ENCODE results near the gene SMC1A.

The SMC1A gene

DNA sequence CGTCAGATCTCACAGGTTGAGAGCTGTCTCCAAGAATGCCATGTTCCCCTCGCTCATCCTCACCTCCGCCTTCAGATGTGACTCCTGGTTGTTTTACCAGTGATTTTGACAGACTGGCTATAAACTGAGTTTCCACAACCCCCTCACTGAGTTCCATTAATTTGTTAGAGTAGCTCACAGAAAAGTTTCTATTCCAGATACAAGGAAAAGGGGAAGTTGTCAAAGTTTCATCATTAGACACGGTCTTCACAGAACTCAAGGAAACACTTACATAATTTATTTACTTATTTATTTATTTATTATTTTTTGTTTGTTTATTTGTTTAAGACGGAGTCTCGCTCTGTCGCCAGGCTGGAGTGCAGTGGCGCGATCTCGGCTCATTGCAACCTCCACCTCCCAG lies 85.4 kb downstream of the SMC1A start:
- Mint-ChIP-seq H3K4me1 (no peaks in the 10 kb centered on the region), H3K36me3 (ENCODE audit: low read depth) (no peaks in the 10 kb centered on the region), H3K27ac (no peak overlapping the region), H3K27me3 (ENCODE audit: low read depth) (peaks cover 4% of the 10 kb centered on the region), H3K4me3 (no peak overlapping the region), H3K9me3 (no peaks in the 10 kb centered on the region)
- TF ChIP-seq, protein P1, sequence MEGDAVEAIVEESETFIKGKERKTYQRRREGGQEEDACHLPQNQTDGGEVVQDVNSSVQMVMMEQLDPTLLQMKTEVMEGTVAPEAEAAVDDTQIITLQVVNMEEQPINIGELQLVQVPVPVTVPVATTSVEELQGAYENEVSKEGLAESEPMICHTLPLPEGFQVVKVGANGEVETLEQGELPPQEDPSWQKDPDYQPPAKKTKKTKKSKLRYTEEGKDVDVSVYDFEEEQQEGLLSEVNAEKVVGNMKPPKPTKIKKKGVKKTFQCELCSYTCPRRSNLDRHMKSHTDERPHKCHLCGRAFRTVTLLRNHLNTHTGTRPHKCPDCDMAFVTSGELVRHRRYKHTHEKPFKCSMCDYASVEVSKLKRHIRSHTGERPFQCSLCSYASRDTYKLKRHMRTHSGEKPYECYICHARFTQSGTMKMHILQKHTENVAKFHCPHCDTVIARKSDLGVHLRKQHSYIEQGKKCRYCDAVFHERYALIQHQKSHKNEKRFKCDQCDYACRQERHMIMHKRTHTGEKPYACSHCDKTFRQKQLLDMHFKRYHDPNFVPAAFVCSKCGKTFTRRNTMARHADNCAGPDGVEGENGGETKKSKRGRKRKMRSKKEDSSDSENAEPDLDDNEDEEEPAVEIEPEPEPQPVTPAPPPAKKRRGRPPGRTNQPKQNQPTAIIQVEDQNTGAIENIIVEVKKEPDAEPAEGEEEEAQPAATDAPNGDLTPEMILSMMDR (IDR thresholded peaks at IDR 0.05; ENCODE audit: unreplicated experiment in 3 of 3): no peak

- Mint-ChIP-seq H3K27me3 (ENCODE audit: low read depth) (peaks cover 14% of the 10 kb centered on the region), H3K9me3 (no peaks in the 10 kb centered on the region), H3K4me1 (no peaks in the 10 kb centered on the region), H3K4me3 (no peak overlapping the region), H3K27ac (no peak overlapping the region), H3K36me3 (ENCODE audit: low read depth) (no peaks in the 10 kb centered on the region)
- TF ChIP-seq, protein P1 (IDR thresholded peaks at IDR 0.05; ENCODE audit: unreplicated experiment in 3 of 3): no peak
Measured at GRCh38 chrX:53333853-53334252, 88.6 kb downstream of the SMC1A start.

DNA sequence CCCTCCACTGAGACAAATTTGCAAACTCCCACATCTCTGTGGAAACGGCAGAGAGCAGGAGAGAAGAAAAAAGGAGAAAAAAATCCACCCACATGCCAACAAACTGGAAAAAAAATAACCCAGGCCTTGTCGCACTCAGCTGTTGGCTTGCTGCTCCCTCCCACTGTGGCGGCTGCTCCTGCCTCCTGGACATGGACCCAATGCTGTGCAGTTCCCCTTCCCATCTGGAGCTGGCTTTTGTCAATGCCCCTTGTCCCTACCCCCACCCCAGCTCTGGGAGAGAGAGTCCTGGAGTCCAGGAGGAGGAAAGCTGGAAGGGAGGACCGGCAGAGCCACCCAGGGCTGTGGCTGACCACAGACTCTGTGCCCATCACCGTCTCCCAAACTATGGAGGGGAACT lies 90.2 kb downstream of the SMC1A start:
- peaks cover 9% of the 10 kb centered on the region for H3K4me1 Mint-ChIP-seq
- H3K4me3 Mint-ChIP-seq: no peak overlapping the region
- H3K27me3 Mint-ChIP-seq (ENCODE audit: low read depth): peaks cover 18% of the 10 kb centered on the region
- no peaks in the 10 kb centered on the region for H3K36me3 Mint-ChIP-seq (ENCODE audit: low read depth)
- no peak overlapping the region for H3K27ac Mint-ChIP-seq
- H3K9me3 Mint-ChIP-seq: no peaks in the 10 kb centered on the region
- TF ChIP-seq, protein P1 (IDR thresholded peaks at IDR 0.05; ENCODE audit: unreplicated experiment in 3 of 3): no peak

- Mint-ChIP-seq H3K4me1 (peaks cover 12% of the 10 kb centered on the region), H3K9me3 (no peaks in the 10 kb centered on the region)
Measured at GRCh38 chrX:53330331-53330730, 92.1 kb downstream of the SMC1A start.

GRCh38 chrX:53324803-53325202 lies 97.7 kb downstream of the SMC1A start:
- TF ChIP-seq, protein P1 (IDR thresholded peaks at IDR 0.05; ENCODE audit: unreplicated experiment in 3 of 3): no peak
- H3K4me3 Mint-ChIP-seq: no peak overlapping the region
- peaks cover 8% of the 10 kb centered on the region for H3K9me3 Mint-ChIP-seq
- H3K27ac Mint-ChIP-seq: no peak overlapping the region
- peaks cover 20% of the 10 kb centered on the region for H3K4me1 Mint-ChIP-seq
- H3K36me3 Mint-ChIP-seq (ENCODE audit: low read depth): no peaks in the 10 kb centered on the region
- H3K27me3 Mint-ChIP-seq (ENCODE audit: low read depth): peaks cover 50% of the 10 kb centered on the region

More at GRCh38 chrX:53330331-53330730, 92.1 kb downstream of the SMC1A start:
- TF ChIP-seq, protein P1 (IDR thresholded peaks at IDR 0.05; ENCODE audit: unreplicated experiment in 3 of 3): no peak
- Mint-ChIP-seq H3K36me3 (ENCODE audit: low read depth) (no peaks in the 10 kb centered on the region), H3K27me3 (ENCODE audit: low read depth) (peaks cover 24% of the 10 kb centered on the region), H3K4me3 (no peak overlapping the region), H3K27ac (no peak overlapping the region)
